Activated CD8-positive, alpha-beta memory T cell treated with anti-CD3 and anti-CD28 coated beads for 24 hours (primary cell): Measurements from ENCODE around the gene CCDC9.
"Not testable (repeated sequence)": the region's sequence is repeated elsewhere in the genome, so short reads cannot be mapped to it uniquely, and the experiment has no call there.

Source experiments
- DNase-seq: peaks from one replicate; pipeline ENCODE4 v3.0.0-alpha.2; 2020

CCDC9 gene

GRCh38 chr19:47232422-47233211 lies 23.7 kb upstream of the CCDC9 start:
- no peak for DNase-seq

GRCh38 chr19:47236072-47236675 lies 20.2 kb upstream of the CCDC9 start:
- no peak for DNase-seq

GRCh38 chr19:47239152-47239551 lies 17.2 kb upstream of the CCDC9 start:
- no peak for DNase-seq

- peak; percentile 79 for DNase-seq
Observed at GRCh38 chr19:47239610-47240296, 16.6 kb upstream of the CCDC9 start.

- DNase-seq: no peak
Observed at GRCh38 chr19:47240556-47240955, 15.8 kb upstream of the CCDC9 start.

GRCh38 chr19:47240996-47241918 lies 15.1 kb upstream of the CCDC9 start:
- DNase-seq: peak; percentile 89

GRCh38 chr19:47241919-47242577 lies 14.3 kb upstream of the CCDC9 start:
- DNase-seq: no peak

- peak; percentile 70 for DNase-seq
Observed at GRCh38 chr19:47243364-47243775, 13.0 kb upstream of the CCDC9 start.

GRCh38 chr19:47243776-47244547 lies 12.4 kb upstream of the CCDC9 start:
- DNase-seq: peak; percentile 98

GRCh38 chr19:47247308-47247990 lies 8.9 kb upstream of the CCDC9 start:
- peak; percentile 94 for DNase-seq

GRCh38 chr19:47253016-47253415 lies 3.3 kb upstream of the CCDC9 start:
- not testable (repeated sequence) for DNase-seq

GRCh38 chr19:47253467-47253881 lies 2.9 kb upstream of the CCDC9 start:
- no peak for DNase-seq

GRCh38 chr19:47253970-47254369 lies 2.4 kb upstream of the CCDC9 start:
- DNase-seq: no peak

- DNase-seq: peak; percentile 100
Observed at GRCh38 chr19:47256693-47257410, 527 bp downstream of the CCDC9 start.

GRCh38 chr19:47257411-47258169 lies 1.3 kb downstream of the CCDC9 start:
- DNase-seq: no peak

GRCh38 chr19:47258434-47258833 lies 2.1 kb downstream of the CCDC9 start:
- no peak for DNase-seq

- no peak for DNase-seq
Observed at GRCh38 chr19:47258895-47259555, 2.7 kb downstream of the CCDC9 start.

- DNase-seq: no peak
Observed at GRCh38 chr19:47260476-47260875, 4.2 kb downstream of the CCDC9 start.
